ENCODE measurements around the gene RAB29. TPM values are rescaled to one million over a fixed set of nuclear protein-coding genes. Genes with fewer than 3 reads are reported as not detected.

The RAB29 gene
- total RNA-seq, 1 donor from 2014 or later, result 156 TPM

GRCh38 chr1:205751036-205751651, 24.1 kb downstream of the RAB29 start:
- Mint-ChIP-seq H3K36me3 (ENCODE audit: low read depth) (peaks cover 27% of the 10 kb centered on the region), H3K27ac (peak overlapping the region; percentile 98), H3K4me1 (peaks cover 36% of the 10 kb centered on the region), H3K27me3 (no peaks in the 10 kb centered on the region), H3K4me3 (peak overlapping the region; percentile 96), H3K9me3 (no peaks in the 10 kb centered on the region)
- DNase-seq, result no peak
- intact Hi-C loops (cut with micrococcal nuclease), result no loop called here
- CTCF ChIA-PET, result interaction anchor here (1.0 kb wide), 1 partner anchor 24 kb away, joined by 3 read pairs; the partner anchor contains the start of gene RAB29
- no peak for ATAC-seq (ENCODE audit: low read depth)
- TF ChIP-seq CTCF (IDR thresholded peaks at IDR 0.05), result no peak
- POLR2A ChIA-PET, result interaction anchor here (4.7 kb wide), 1 partner anchor 22 kb away, joined by 162 read pairs; the partner anchor contains the start of gene RAB29

- Mint-ChIP-seq H3K36me3 (ENCODE audit: low read depth) (peaks cover 32% of the 10 kb centered on the region), H3K4me1 (peaks cover 43% of the 10 kb centered on the region), H3K27ac (peak within 1 kb of the TSS; percentile 98), H3K4me3 (peak within 1 kb of the TSS; percentile 96), H3K9me3 (no peaks in the 10 kb centered on the region), H3K27me3 (no peaks in the 10 kb centered on the region)
- no peak for TF ChIP-seq CTCF (IDR thresholded peaks at IDR 0.05)
- ATAC-seq (ENCODE audit: low read depth) (peak; percentile 80), DNase-seq (peak; percentile 86)
- ChIA-PET POLR2A (interaction anchor here (0.6 to 4.7 kb wide), 13 partner anchors 11 to 922 kb away, joined by 3 to 162 read pairs (median 6); partner anchors contain the start of genes ELK4, PM20D1 and RAB29), CTCF (interaction anchor here (1.0 kb wide), 1 partner anchor 25 kb away, joined by 3 read pairs; the partner anchor contains the start of gene RAB29)
- intact Hi-C loops (cut with micrococcal nuclease), result loop anchor here (1.0 kb wide), 2 partner anchors 25 to 63 kb away; partner anchors contain the start of genes RAB29 and SLC41A1
These were observed 24.9 kb downstream of the RAB29 start, which contains the start of gene NUCKS1 for GRCh38 chr1:205750138-205751035. Gene NUCKS1, minus strand, starts transcription at chr1:205750182. Its CDS starts 209 bp downstream, at chr1:205749973.

- no peak for TF ChIP-seq CTCF (IDR thresholded peaks at IDR 0.05)
- ChIA-PET CTCF (interaction anchor here (1.2 to 1.6 kb wide), 3 partner anchors 10 to 38 kb away, joined by 4 to 5 read pairs (median 4); partner anchors contain the start of gene RAB29), POLR2A (interaction anchor here (0.6 to 4.7 kb wide), 24 partner anchors 10 to 923 kb away, joined by 3 to 162 read pairs (median 6); partner anchors contain the start of genes ELK4, PM20D1 and RAB29)
- Mint-ChIP-seq H3K27ac (peak overlapping the region; percentile 98), H3K9me3 (no peaks in the 10 kb centered on the region), H3K27me3 (no peaks in the 10 kb centered on the region), H3K36me3 (ENCODE audit: low read depth) (peaks cover 36% of the 10 kb centered on the region), H3K4me3 (peak overlapping the region; percentile 96), H3K4me1 (peaks cover 47% of the 10 kb centered on the region)
- peak; percentile 80 for ATAC-seq (ENCODE audit: low read depth)
- intact Hi-C loops (cut with micrococcal nuclease), result loop anchor here (1.0 to 10.0 kb wide), 10 partner anchors 26 to 1237 kb away; partner anchors contain the start of genes DSTYK, ELK4, PM20D1 and RAB29
- DNase-seq, result peak; percentile 93
These were observed 25.8 kb downstream of the RAB29 start for GRCh38 chr1:205749234-205750137.

- no peaks in the 10 kb centered on the region for H3K27me3 Mint-ChIP-seq
- POLR2A ChIA-PET, result interaction anchor here (0.5 to 4.7 kb wide), 22 partner anchors 11 to 463 kb away, joined by 3 to 162 read pairs (median 6); partner anchors contain the start of genes ELK4, PM20D1, RAB29 and SLC45A3
- H3K36me3 Mint-ChIP-seq (ENCODE audit: low read depth), result peaks cover 36% of the 10 kb centered on the region
- no peaks in the 10 kb centered on the region for H3K9me3 Mint-ChIP-seq
- CTCF ChIA-PET, result interaction anchor here (1.2 to 1.6 kb wide), 3 partner anchors 9 to 37 kb away, joined by 4 to 5 read pairs (median 4); partner anchors contain the start of gene RAB29
- DNase-seq (no peak), ATAC-seq (ENCODE audit: low read depth) (peak; percentile 4)
- H3K27ac Mint-ChIP-seq, result peak overlapping the region; percentile 91
- peaks cover 53% of the 10 kb centered on the region for H3K4me1 Mint-ChIP-seq
- no peak for TF ChIP-seq CTCF (IDR thresholded peaks at IDR 0.05)
- intact Hi-C loops (cut with micrococcal nuclease), result loop anchor here (1.0 to 10.0 kb wide), 8 partner anchors 36 to 1236 kb away; partner anchors contain the start of genes DSTYK, ELK4, PM20D1 and RBBP5
- peak overlapping the region; percentile 96 for H3K4me3 Mint-ChIP-seq
These were observed 26.7 kb downstream of the RAB29 start for GRCh38 chr1:205748403-205749233.

Data from activated B cell treated with CpG ODN at 0.5 μM for 24 hours (primary cell).